NT2/D1 (cell line): ENCODE measurements around the gene PHOSPHO2.

Experiments
- SUZ12 ChIP-seq: IDR thresholded peaks from 2 replicates; pipeline ENCODE4 v1.6.1; 2011; ENCODE audit not compliant: insufficient read length, insufficient read depth; ENCODE audit errors: extremely low read depth
- YY1 ChIP-seq: IDR thresholded peaks from 2 replicates; pipeline ENCODE4 v1.6.1; 2011; ENCODE audit not compliant: insufficient read length, insufficient read depth

GRCh38 chr2:169673106-169673505, 21.2 kb upstream of the PHOSPHO2 start:
- TF ChIP-seq YY1 (no peak), SUZ12 (no peak)
